Upper lobe of right lung (tissue), 1 donor: ENCODE results near the gene AHCTF1. TPM values are rescaled to one million over a fixed set of nuclear protein-coding genes. Genes with fewer than 3 reads are reported as not detected.

ENCODE experiments used
- ATAC-seq: fragments of 200-7000 bp; cut with Tn5 transposase; one replicate; pipeline ENCODE4 v1.9.1; 2020; ENCODE audit warnings: mild to moderate bottlenecking, moderate library complexity
- DNase-seq: peaks from one replicate; pipeline ENCODE4 v3.0.0-alpha.2; 2020
- H3K27ac ChIP-seq: fragments of 200-600 bp; one replicate; pipeline ENCODE4 v1.8.0; 2022
- H3K27me3 ChIP-seq: fragments of 200-600 bp; one replicate; pipeline ENCODE4 v1.8.0; 2022; ENCODE audit warnings: mild to moderate bottlenecking
- H3K36me3 ChIP-seq: fragments of 200-600 bp; one replicate; pipeline ENCODE4 v1.8.0; 2022
- H3K4me1 ChIP-seq: fragments of 200-600 bp; one replicate; pipeline ENCODE4 v1.8.0; 2022
- H3K4me3 ChIP-seq: fragments of 200-600 bp; one replicate; pipeline ENCODE4 v1.8.0; 2022; ENCODE audit warnings: mild to moderate bottlenecking
- H3K9me3 ChIP-seq: fragments of 200-600 bp; one replicate; pipeline ENCODE4 v1.8.0; 2022
- intact Hi-C: fragments of 100-400 bp; cut with DNase I; formaldehyde crosslinking; loops from one replicate; pipeline ENCODE4 v1.11.0; 2022
- total RNA-seq: library from RNA; stranded (reverse); fragmentation: NEBNext Ultra II Directional; extraction: Animal tissue kit (Norgen Biotek cat#: 25700); gene quantifications from one replicate; pipeline ENCODE4 v1.2.1, GENCODE V29; 2021
- TF ChIP-seq, protein P1 (sequence below): fragments of 200-600 bp; IDR thresholded peaks from one replicate; pipeline ENCODE4 v1.8.0; 2022; ENCODE audit warnings: antibody characterized with exemption
- donor health status: DM: no; HTN: yes; CAD: no; lungs with severe emphysema.

Gene AHCTF1
- total RNA-seq, 1 donor from 2014 or later = 28.8 TPM

- no peak for DNase-seq
- H3K4me3 ChIP-seq = no peak overlapping the region
- H3K27me3 ChIP-seq = no peaks in the 10 kb centered on the region
- ATAC-seq = peak; percentile 30
- TF ChIP-seq, protein P1, sequence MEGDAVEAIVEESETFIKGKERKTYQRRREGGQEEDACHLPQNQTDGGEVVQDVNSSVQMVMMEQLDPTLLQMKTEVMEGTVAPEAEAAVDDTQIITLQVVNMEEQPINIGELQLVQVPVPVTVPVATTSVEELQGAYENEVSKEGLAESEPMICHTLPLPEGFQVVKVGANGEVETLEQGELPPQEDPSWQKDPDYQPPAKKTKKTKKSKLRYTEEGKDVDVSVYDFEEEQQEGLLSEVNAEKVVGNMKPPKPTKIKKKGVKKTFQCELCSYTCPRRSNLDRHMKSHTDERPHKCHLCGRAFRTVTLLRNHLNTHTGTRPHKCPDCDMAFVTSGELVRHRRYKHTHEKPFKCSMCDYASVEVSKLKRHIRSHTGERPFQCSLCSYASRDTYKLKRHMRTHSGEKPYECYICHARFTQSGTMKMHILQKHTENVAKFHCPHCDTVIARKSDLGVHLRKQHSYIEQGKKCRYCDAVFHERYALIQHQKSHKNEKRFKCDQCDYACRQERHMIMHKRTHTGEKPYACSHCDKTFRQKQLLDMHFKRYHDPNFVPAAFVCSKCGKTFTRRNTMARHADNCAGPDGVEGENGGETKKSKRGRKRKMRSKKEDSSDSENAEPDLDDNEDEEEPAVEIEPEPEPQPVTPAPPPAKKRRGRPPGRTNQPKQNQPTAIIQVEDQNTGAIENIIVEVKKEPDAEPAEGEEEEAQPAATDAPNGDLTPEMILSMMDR = no peak
- intact Hi-C loops = no loop called here
- no peaks in the 10 kb centered on the region for H3K4me1 ChIP-seq
- H3K9me3 ChIP-seq = peaks cover 6% of the 10 kb centered on the region
- H3K36me3 ChIP-seq = no peaks in the 10 kb centered on the region
- no peak overlapping the region for H3K27ac ChIP-seq
Measured at GRCh38 chr1:246969621-246970020, 37.9 kb upstream of the AHCTF1 start.

GRCh38 chr1:246966502-246966901 lies 34.8 kb upstream of the AHCTF1 start:
- Histone ChIP-seq H3K4me1 (no peaks in the 10 kb centered on the region), H3K36me3 (no peaks in the 10 kb centered on the region), H3K9me3 (peaks cover 6% of the 10 kb centered on the region), H3K4me3 (no peak overlapping the region), H3K27ac (no peak overlapping the region), H3K27me3 (no peaks in the 10 kb centered on the region)
- intact Hi-C loops = no loop called here
- ATAC-seq (no peak), DNase-seq (no peak)
- TF ChIP-seq, protein P1 = no peak

GRCh38 chr1:246959944-246960693 lies 28.4 kb upstream of the AHCTF1 start:
- no peaks in the 10 kb centered on the region for H3K9me3 ChIP-seq
- H3K27me3 ChIP-seq = no peaks in the 10 kb centered on the region
- no peak for DNase-seq
- H3K4me3 ChIP-seq = no peak overlapping the region
- H3K27ac ChIP-seq = peak overlapping the region; percentile 51
- TF ChIP-seq, protein P1 = no peak
- ATAC-seq = peak; percentile 56
- H3K36me3 ChIP-seq = no peaks in the 10 kb centered on the region
- peaks cover 4% of the 10 kb centered on the region for H3K4me1 ChIP-seq
- intact Hi-C loops = no loop called here

DNA sequence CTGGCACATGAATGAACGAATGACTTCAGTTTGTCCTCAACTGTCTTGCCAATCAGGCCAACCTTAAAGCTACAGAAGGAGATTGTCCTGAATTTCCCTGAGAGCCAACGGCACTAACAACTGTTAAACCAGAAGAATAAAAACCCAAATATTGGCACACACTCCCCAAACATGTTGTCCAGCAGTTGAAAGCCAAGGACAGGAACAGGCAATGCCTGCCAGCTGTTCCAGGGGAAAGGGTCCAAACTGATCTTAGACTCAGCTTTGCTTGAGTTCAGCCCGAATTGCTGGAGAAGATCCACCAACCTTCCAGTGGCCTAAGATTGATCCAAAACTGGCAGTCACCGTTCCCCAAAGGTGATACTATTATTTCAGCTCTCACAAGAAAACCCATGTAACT lies 22.4 kb upstream of the AHCTF1 start:
- TF ChIP-seq, protein P1 = no peak
- Histone ChIP-seq H3K4me1 (no peaks in the 10 kb centered on the region), H3K9me3 (no peaks in the 10 kb centered on the region), H3K27ac (no peak overlapping the region), H3K4me3 (no peak overlapping the region), H3K27me3 (no peaks in the 10 kb centered on the region), H3K36me3 (no peaks in the 10 kb centered on the region)
- intact Hi-C loops = no loop called here
- DNase-seq (no peak), ATAC-seq (no peak)

GRCh38 chr1:246951413-246951812 lies 19.7 kb upstream of the AHCTF1 start:
- Histone ChIP-seq H3K27ac (no peak overlapping the region), H3K27me3 (no peaks in the 10 kb centered on the region), H3K9me3 (no peaks in the 10 kb centered on the region), H3K4me3 (no peak overlapping the region), H3K4me1 (no peaks in the 10 kb centered on the region), H3K36me3 (no peaks in the 10 kb centered on the region)
- ATAC-seq (no peak), DNase-seq (no peak)
- intact Hi-C loops = no loop called here
- TF ChIP-seq, protein P1 = no peak
